AG08395 (cell line): Measurements from ENCODE around the gene MARK4.
"Not testable (repeated sequence)": the region's sequence is repeated elsewhere in the genome, so short reads cannot be mapped to it uniquely, and the experiment has no call there.

Experiments
- DNase-seq: peaks from one replicate; pipeline ENCODE4 v3.0.0; 2012; ENCODE audit warnings: mixed read lengths, low spot score

The MARK4 gene

GRCh38 chr19:45250832-45251451 lies at the start of gene MARK4:
Gene MARK4, plus strand, starts transcription at chr19:45251271. Its CDS starts 318 bp downstream, at chr19:45251589.
- DNase-seq: peak; percentile 92

DNA sequence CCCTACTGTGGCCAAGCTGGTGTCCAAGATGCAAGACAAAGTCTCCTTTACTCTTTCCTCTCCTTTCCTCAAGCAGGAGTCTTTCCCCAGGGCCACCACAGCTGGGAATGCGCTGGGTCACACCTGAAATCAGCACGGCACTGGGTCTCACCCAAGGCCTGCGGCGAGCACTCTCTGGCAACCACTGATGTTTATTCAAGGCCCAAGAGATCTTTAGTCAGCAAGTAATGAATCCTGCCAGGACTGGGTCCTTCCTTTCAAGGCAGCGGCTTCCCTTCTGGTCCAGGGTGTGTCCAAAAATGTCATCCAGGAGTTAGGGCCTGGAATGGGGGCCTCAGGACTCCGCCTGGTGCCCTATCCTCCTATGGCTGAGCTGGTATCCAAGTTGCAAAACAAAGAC lies 48.4 kb upstream of the MARK4 start:
- no peak for DNase-seq

- no peak for DNase-seq
Measured at GRCh38 chr19:45205810-45206209, 45.3 kb upstream of the MARK4 start.

- DNase-seq: no peak
Measured at GRCh38 chr19:45206328-45206727, 44.7 kb upstream of the MARK4 start.

DNA sequence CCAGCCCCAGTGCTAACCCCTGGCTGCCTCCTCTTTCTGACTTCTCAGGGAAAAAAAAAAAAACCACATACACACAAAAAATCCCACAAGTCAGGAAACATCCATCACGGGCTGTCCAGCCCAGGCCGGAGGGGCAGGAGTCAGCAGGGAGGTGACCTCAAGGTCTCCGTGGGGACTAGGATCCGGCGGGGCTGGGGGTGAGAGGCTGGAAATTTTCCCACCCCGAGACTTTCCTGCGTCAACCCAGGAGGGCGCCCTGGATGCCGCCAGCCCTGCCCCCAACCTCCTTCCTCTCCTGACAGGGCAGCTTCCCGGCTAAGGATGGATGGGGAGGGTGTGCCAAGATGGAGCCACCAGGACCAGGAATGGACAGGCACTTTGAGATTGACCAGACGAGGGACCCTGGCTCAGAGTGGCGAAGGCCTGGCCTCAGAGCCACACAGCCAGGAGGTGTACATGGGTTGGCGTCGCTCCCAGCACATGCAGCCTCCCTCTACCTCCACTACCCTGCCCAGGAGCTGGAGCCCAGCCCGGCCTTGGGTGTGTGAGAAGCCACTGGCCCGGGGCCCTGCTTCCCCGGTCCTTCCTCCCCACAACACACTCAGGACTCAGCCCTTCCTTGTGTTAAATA lies 39.2 kb upstream of the MARK4 start:
- DNase-seq: no peak

- no peak for DNase-seq
Measured at GRCh38 chr19:45213031-45213430, 38.0 kb upstream of the MARK4 start.

DNA sequence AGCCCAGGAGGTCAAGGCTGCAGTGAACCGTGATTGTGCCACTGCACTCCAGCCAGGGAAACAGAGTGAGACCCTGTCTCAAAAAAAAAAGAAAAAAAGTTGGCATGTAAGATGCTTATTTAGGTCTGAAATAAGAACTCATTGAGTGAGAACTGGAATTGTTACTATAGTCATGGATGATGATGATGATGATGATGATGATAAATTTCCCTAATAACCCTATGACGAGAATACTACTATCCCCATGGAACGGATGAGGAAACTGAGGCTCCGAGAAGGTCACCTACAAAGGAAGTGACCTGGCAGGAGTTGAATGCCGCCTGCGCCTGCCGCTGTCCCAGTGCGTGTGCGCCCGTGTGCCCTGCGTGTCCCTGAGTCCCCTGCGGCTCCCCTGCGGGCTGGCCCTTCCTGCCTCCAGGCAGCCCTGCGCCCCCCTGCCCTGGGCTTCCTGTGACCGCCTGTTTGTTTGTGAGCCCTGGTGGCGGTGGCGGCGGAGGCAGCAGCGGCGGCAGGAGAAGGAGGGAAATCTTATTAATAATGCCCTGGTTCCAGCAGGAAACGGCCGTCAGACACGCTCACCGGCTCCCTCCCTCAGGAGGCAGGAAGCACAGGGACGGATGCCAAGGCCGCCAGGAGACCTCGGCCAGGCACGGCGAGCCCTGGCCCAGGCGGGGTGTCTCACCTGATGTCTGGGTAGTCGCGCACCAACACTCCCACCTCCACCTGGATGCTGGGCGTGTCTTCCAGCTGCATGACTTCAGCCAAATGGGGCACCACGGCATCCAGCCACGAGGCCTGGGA lies 35.5 kb upstream of the MARK4 start:
- no peak for DNase-seq

DNA sequence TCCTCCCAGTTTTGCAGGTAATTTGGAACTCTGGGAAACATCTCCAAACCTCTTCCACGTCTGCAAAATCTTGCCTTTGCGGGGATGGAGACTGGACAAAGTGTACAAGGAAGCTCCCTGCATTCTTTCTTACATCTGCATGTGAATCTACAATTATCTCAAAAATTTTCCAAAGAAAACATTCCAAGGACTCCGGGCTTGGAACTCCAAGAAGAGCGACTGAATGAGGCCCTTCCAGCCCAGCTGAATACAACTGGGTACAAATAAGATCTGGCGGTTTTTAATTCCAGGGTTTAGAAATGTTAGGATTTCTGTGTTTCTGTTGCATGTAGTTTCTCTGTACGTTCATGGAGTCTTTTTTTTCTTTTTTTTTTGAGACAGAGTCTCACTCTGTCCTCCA lies 34.4 kb upstream of the MARK4 start:
- no peak for DNase-seq

- no peak for DNase-seq
Measured at GRCh38 chr19:45217193-45217956, 33.7 kb upstream of the MARK4 start.

DNA sequence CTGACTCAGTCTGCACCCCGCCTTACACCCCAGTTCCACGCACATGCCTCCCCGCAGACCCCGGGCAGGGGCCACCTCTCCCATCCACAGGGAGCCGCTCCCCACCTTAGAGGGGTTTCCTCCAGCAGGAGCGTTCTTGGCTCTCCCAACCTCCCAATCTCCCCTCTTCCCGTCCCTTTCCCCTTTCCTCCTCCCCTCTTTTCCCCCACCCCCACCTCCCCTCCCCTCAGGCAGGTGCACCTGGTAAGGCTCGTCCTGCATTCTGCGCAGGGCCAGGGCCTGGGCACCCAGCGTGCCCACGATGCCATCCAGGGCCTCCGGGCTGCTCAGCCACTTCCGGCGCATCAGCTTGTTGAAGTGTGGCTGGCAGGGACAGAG lies 33.1 kb upstream of the MARK4 start:
- no peak for DNase-seq

- DNase-seq: no peak
Measured at GRCh38 chr19:45218426-45218825, 32.6 kb upstream of the MARK4 start.

DNA sequence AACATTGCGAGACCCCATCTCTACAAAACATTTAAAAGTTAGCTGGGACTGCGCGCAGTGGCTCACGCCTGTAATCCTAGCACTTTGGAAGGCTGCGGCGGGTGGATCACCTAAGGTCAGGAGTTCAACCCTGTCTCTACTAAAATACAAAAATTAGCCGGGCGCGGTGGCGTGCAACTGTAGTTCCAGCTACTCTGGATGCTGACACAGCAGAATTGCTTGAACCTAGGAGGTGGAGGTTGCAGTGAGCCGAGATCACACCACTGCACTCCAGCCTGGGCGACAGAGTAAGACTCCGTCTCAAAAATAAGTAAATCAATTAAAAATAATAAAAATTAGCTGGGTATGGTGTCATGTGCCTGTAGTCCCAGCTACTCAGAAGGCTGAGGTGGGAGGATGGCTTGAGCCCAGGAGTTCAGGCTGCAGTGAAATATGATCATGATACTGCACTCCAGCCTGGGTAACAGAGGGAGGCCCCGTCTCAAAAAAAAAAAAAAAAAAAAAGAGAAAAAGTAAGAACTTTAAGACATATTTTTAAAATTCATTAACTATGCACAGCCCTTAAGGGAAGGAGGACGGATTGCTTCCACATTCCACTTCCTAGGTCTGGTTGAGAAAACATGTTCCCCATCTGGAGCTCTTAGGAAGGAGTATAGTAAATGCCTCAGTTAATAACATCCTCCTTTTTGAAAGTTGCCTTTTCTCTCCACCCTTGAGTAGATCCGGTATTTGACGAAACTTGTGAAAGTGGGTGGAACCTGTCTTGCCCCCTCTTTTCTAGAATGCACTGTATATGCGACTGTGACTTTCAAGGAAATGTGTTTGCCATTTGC lies 31.9 kb upstream of the MARK4 start:
- DNase-seq: no peak

- no peak for DNase-seq
Measured at GRCh38 chr19:45222724-45223123, 28.3 kb upstream of the MARK4 start.

DNA sequence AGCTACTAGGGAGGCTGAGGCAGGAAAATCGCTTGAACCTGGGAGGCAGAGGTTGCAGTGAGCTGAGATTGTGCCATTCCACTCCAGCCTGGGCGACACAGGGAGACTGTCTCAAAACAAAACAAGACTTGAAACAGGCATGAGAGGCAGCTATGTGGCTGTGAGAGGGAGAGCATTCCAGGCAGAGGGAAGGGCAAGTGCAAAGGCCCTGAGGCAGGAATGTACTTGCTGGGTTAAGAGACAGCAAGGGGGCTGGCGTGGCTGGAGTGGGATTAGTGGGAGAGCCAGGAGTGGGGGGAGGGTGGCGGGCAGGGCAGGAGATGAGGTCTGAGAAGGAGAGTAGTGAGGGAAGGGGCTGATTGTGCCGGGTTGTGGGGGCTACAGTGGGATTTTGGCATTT lies 27.2 kb upstream of the MARK4 start:
- DNase-seq: no peak

GRCh38 chr19:45224645-45225044 lies 26.4 kb upstream of the MARK4 start:
- DNase-seq: no peak

DNA sequence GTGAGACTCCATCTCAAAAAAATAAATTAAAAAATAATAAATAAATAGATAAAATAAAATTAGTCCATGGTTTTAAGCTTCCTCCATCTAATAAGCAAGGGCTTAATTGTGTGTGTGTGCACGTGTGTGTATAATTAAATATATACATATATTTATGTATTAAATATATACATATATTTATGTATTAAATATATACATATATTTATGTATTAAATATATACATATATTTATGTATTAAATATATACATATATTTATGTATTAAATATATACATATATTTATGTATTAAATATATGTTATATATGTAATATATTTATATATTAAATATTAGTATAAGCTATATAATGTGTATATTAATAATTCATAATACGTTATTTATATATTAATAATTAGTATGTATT lies 22.0 kb upstream of the MARK4 start:
- not testable (repeated sequence) for DNase-seq

DNA sequence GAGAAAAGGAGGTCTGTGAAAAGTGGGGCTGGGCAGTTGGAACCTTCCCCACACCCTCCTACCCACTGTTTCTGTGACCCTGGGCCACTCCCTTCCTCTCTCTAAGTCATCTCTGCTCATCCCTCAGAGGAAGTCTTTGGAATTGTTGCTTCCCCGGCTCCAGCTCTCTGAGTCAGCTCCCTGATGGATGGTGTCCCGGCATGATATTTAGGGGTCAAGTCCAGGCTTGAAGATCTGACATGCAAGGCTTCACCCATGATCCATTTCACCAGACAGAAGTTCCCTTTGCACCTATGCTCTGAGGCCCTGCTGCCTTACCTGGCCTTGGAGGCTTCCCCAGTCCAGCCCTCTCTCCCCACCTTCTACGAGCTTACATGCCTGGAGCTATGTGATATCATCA lies 19.2 kb upstream of the MARK4 start:
- DNase-seq: peak; percentile 39

DNA sequence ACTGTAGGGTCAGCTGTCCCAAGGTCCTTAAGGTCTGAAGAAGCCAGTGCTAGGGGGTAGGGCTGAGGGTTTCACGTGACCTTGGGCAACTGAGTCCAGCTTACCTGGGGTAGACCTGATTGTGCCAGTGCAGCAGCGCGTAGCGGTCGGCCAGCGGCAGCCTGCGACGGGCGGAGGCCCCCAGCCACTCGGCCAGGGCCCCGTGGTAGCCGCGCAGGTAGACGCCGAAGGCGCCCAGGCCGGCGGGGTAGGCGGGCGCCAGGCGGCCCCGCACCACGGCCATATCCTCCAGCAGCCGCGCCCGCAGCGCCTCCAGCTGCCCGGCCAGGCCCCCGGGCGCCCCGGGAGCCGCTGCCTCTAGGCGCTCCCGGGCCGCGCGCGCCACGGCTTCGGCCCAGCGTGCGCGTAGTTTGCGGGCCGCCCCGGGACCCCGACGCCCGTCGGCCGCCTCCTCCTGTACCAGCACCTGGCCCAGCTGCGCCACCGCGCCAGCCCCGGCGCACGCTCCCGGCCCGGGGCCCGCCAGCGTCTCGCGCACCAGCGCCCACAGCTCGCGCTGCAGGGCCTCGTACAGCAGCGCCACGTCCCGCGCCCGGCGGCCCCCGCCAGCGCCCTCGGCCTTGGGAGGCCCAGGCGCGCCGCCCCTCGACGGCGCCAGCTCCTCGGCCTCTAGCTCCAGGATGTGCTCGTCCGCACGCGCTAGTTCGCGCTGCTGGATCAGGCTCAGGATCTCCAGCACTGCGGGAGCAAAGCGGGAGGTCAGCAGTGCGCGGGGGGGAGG lies 16.8 kb upstream of the MARK4 start:
- no peak for DNase-seq

DNA sequence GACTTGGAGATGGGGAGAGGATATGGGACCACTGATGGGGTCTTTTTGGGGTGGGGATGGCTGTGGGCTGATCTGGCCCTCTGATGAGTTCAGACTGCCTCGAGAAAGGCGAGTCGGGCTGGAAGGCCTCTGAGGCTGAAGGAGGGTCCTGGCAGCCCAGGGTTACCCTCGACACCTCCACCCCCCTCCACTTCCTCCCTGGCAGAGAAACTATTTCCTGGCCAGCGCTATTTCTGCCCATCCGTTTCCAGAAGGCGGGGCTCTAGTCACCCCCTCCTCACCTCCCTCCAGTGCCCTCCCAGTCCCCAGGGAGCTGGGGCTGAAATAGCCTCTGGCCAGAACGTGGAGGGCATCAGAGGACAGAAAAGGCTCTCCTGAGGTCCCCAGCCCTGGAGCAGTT lies 15.6 kb upstream of the MARK4 start:
- no peak for DNase-seq

DNA sequence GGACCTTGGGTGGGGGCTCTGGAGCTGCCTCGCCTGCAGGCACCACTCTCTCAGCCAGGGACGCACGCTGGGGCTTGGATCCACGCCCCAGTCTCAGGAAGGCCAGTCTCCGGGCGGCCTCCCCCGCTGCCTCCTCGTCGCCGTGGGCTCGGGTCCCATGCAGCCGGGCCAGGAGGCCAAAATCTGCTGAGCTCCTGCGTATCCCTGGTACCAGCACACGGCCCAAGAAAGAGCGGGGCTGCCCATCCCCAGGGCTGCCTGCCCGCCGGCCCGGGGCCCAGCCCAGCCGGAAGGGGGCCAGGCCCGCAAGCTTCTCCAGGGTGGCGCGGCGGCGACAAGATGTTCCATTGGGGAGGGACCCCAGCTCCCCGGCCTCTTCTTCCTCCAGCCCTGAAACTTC lies 12.5 kb upstream of the MARK4 start:
- no peak for DNase-seq
